GM12878 (cell line): Measurements from ENCODE around the gene NLRP9. TPM values are rescaled to one million over a fixed set of nuclear protein-coding genes. Genes with fewer than 3 reads are reported as not detected.

Experiments
- ATAC-seq: fragments of 200-7000 bp; cut with Tn5 transposase; 3 replicates; pipeline ENCODE4 v1.9.1; 2020; ENCODE audit warnings: mild to moderate bottlenecking, moderate library complexity
- BruUV-seq: library from RNA; stranded (reverse); fragments of 400-500 nt; replicated peaks from 2 replicates; lab custom pipeline; 2021; lab: Mats Ljungman, UMichigan
- CTCF ChIA-PET: fragments of 300-600 bp; sonication (Branson Sonifier 250); formaldehyde crosslinking; extraction: SDS; loops from one replicate; lab custom pipeline; 2021; ENCODE audit warnings: inconsistent platforms; lab: Yijun Ruan, JAX
- POLR2A ChIA-PET: fragments of 350-600 bp; formaldehyde crosslinking; extraction: SDS; loops from one replicate; lab custom pipeline; 2021; ENCODE audit warnings: inconsistent platforms; lab: Charles Lee
- RAD21 ChIA-PET: fragments of 300-600 bp; sonication (Branson Sonifier 250); formaldehyde crosslinking; loops from one replicate; lab custom pipeline; 2023; ENCODE audit warnings: antibody characterized with exemption; ENCODE audit not compliant: unreplicated experiment; lab: Charles Lee
- SMC1A ChIA-PET: fragments of 300-600 bp; sonication (Branson Sonifier 250); formaldehyde crosslinking; loops from one replicate; lab custom pipeline; 2023; ENCODE audit not compliant: unreplicated experiment, uncharacterized antibody; lab: Charles Lee
- DNase-seq: peaks from one replicate; pipeline ENCODE4 v3.0.0-alpha.2; 2011; ENCODE audit warnings: low read depth, low spot score
- FAIRE-seq: peaks from 3 replicates; lab custom pipeline; 2011; peaks lifted over from hg19 to GRCh38; lab: Jason Lieb, UNC
- H2AFZ ChIP-seq: 2 replicates; pipeline ENCODE4 v1.6.0; 2011; ENCODE audit warnings: low read depth, low read length, control low read depth; ENCODE audit not compliant: control insufficient read depth
- H3K27ac ChIP-seq: 2 replicates; pipeline ENCODE4 v1.5.1; 2011; ENCODE audit warnings: control low read depth; ENCODE audit not compliant: control insufficient read depth, insufficient read depth
- H3K27me3 ChIP-seq, 2 experiments: replicated peaks in 1 of 2; 2 replicates each; pipeline versions ENCODE4 v1.6.0 to v1.6.1; 2011; ENCODE audit warnings: low read length in 1 of 2; ENCODE audit not compliant: control insufficient read depth in 2 of 2, insufficient read depth in 2 of 2
- H3K36me3 ChIP-seq, 2 experiments: 2 replicates each; pipeline ENCODE4 v1.5.1; 2011; ENCODE audit warnings: low read length in 1 of 2; ENCODE audit not compliant: control insufficient read depth in 2 of 2, insufficient read depth in 2 of 2
- H3K4me1 ChIP-seq: 2 replicates; pipeline ENCODE4 v1.6.1; 2011; ENCODE audit warnings: mild to moderate bottlenecking, low read length, moderate library complexity, mixed read lengths; ENCODE audit not compliant: control insufficient read depth, insufficient read depth
- H3K4me2 ChIP-seq: 2 replicates; pipeline ENCODE4 v1.6.0; 2011; ENCODE audit warnings: control low read depth; ENCODE audit not compliant: control insufficient read depth, insufficient read depth
- H3K4me3 ChIP-seq: fragments of 200-600 bp; sonication (generic); 2 replicates; pipeline ENCODE4 v1.5.1; 2016
- H3K79me2 ChIP-seq: 2 replicates; pipeline ENCODE4 v1.6.0; 2011; ENCODE audit warnings: low read length; ENCODE audit not compliant: control insufficient read depth, insufficient read depth
- H3K9ac ChIP-seq: 2 replicates; pipeline ENCODE4 v1.8.0; 2011; ENCODE audit warnings: low read length, control low read depth, mixed read lengths; ENCODE audit not compliant: control insufficient read depth, insufficient read depth
- H3K9me3 ChIP-seq: replicated peaks from 3 replicates; pipeline ENCODE4 v1.5.1; 2011; ENCODE audit warnings: mild to moderate bottlenecking, low read length; ENCODE audit not compliant: control insufficient read depth, insufficient read depth
- H4K20me1 ChIP-seq: 2 replicates; pipeline ENCODE4 v1.6.0; 2011; ENCODE audit not compliant: control insufficient read depth, insufficient read depth
- EP300 ChIP-seq, 2 experiments: fragments of 150-350 bp in 1 of 2; IDR thresholded peaks; 2 replicates each; pipeline ENCODE4 v1.6.1; 2011 to 2012; ENCODE audit warnings: low read depth in 2 of 2, low read length in 2 of 2, borderline replicate concordance in 1 of 2, improper control_type of control experiment in 1 of 2, inconsistent platforms in 1 of 2; ENCODE audit not compliant: control insufficient read depth in 1 of 2
- EZH2 ChIP-seq: IDR thresholded peaks from 2 replicates; pipeline ENCODE4 v1.6.1; 2012; ENCODE audit warnings: low read depth, mild to moderate bottlenecking, control low read depth, inconsistent platforms, low read length, borderline replicate concordance; ENCODE audit not compliant: control insufficient read depth
- FOXM1 ChIP-seq: IDR thresholded peaks from 2 replicates; pipeline ENCODE4 v1.6.1; 2012; ENCODE audit warnings: low read depth, mild to moderate bottlenecking, inconsistent platforms, low read length, moderate library complexity
- GATAD2B ChIP-seq: fragments of 450-650 bp; conservative IDR thresholded peaks from 2 replicates; pipeline ENCODE4 v1.6.1; 2017; ENCODE audit warnings: low read depth, mild to moderate bottlenecking, moderate library complexity
- MEF2A ChIP-seq: IDR thresholded peaks from 2 replicates; pipeline ENCODE4 v1.6.1; 2011; ENCODE audit warnings: low read depth, mild to moderate bottlenecking, low read length, moderate library complexity; ENCODE audit not compliant: insufficient read depth
- NBN ChIP-seq: fragments of 450-650 bp; IDR thresholded peaks from 2 replicates; pipeline ENCODE4 v1.6.1; 2016
- NFYA ChIP-seq: IDR thresholded peaks from 2 replicates; pipeline ENCODE4 v1.6.1; 2011; ENCODE audit warnings: low read depth, mild to moderate bottlenecking, low read length, improper control_type of control experiment, borderline replicate concordance
- NRF1 ChIP-seq: conservative IDR thresholded peaks from 2 replicates; pipeline ENCODE4 v1.6.1; 2011; ENCODE audit warnings: mild to moderate bottlenecking, low read depth, low read length, improper control_type of control experiment
- POLR2A ChIP-seq: IDR thresholded peaks from 2 replicates; pipeline ENCODE4 v1.6.1; 2011; ENCODE audit warnings: low read depth, mild to moderate bottlenecking, low read length
- RFX5 ChIP-seq: IDR thresholded peaks from 2 replicates; pipeline ENCODE4 v1.6.1; 2011; ENCODE audit warnings: low read depth, low read length, improper control_type of control experiment
- SMC3 ChIP-seq: IDR thresholded peaks from 2 replicates; pipeline ENCODE4 v1.6.1; 2011; ENCODE audit warnings: low read length, improper control_type of control experiment, borderline replicate concordance
- TBL1XR1 ChIP-seq: IDR thresholded peaks from 2 replicates; pipeline ENCODE4 v1.6.1; 2012; ENCODE audit warnings: low read depth, low read length, improper control_type of control experiment
- WGBS: methylation state at CpG from one replicate; pipeline ENCODE4 v1.1.6; 2016; ENCODE audit warnings: low lambda C conversion rate; ENCODE audit not compliant: insufficient replicate concordance, insufficient coverage; ENCODE audit errors: missing lambda C conversion rate; 5-methylcytosine and 5-hydroxymethylcytosine counted together
- in situ Hi-C: fragments of 300-500 bp; cut with MboI; formaldehyde crosslinking; loops from 9 replicates; pipeline ENCODE4 v1.14.3; 2018; ENCODE audit warnings: mixed read lengths
- intact Hi-C: fragments of 100-400 bp; cut with micrococcal nuclease; formaldehyde crosslinking; loops from one replicate; pipeline ENCODE4 v1.14.2; 2022; ENCODE audit not compliant: unreplicated experiment
- polyA plus RNA-seq, 11 experiments: library from polyadenylated mRNA; depleted of rRNA in 4 of 11; unstranded in 6 of 11; stranded (reverse) in 5 of 11; fragments of >200 nt; fragmentation: Nextera tagmentation in 4 of 11; fragmentation: Illumina TruSeq in 1 of 11; extraction: Ambion mirVana in 4 of 11; extraction: Trizol in 1 of 11; gene quantifications; 1 replicate in 1 of 11; 2 replicates in 10 of 11; pipeline versions ENCODE4 v1.2.1 to v1.2.3, GENCODE V29; 2011 to 2016; ENCODE audit warnings: inconsistent platforms in 2 of 11, missing spikeins in 2 of 11, low read depth in 1 of 11
- total RNA-seq, 4 experiments: library from RNA; depleted of rRNA in 3 of 4; stranded (reverse); fragments of >200 nt in 3 of 4; fragmentation: Illumina TruSeq in 1 of 4; extraction: Trizol in 1 of 4; gene quantifications; 2 replicates each; pipeline versions ENCODE4 v1.2.1 to v1.2.3, GENCODE V29; 2013 to 2021

NLRP9 gene
- total and polyA plus RNA-seq, 10 of the 15 experiments (the other 5 are each of a cell fraction or from before 2014, with no cell fraction given) = not detected

DNA sequence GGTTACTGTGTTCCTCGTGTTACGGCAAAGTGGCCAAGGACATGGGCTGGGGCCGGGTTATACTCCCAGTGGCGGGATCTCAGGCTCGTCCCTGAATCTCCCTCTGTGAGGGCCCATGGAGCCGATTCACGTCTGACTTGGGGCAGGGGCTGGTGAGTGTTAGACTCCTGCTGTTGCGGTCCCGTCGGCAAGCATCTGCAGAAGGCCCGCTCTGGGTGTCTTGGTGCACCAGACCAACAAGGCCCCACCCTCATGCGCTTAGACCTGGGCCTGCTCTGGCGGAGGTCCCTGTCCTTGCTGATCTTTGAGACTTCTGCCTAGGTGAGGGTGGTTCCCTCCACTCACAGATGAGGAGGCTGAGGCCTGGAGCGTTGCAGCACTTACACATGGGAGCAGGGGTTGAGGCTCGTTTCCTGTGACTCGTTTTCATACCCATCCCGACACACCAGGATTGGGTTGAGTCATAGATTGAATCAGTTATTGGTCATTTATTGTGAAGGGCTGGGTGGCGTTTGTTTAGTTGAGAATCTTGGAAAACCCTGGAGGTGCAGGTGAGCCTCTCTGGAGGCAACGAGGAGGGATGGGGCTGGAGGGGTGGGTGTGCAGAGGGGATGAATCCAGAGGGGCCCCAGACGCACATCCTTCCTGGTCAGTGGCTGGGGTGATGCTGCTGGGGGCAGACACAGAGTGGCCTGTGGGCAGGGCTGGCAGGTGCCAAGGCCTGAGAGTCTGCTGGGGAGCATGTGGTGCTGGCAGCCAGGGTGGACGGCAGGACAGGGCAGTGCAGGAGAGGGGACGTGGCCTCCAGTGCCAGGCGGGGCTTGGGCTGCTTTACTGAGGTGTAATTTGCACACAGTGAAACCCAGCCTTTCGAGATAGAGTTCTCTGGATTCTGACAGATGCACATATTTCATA is 58.6 kb downstream of the NLRP9 start:
- BruUV-seq = no TSS peak
- POLR2A ChIA-PET = no interaction called here
- H3K36me3 ChIP-seq = peaks cover 18 to 19% of the 10 kb centered on the region in 2 experiments
- H3K4me1 ChIP-seq = peaks cover 29% of the 10 kb centered on the region
- in situ Hi-C loops (loop anchor here (5.0 kb wide), 1 partner anchor 128 kb away; no protein-coding TSS in a partner anchor), intact Hi-C loops (loop anchor here (2.0 to 5.0 kb wide), 3 partner anchors 25 to 653 kb away; partner anchors contain the start of genes U2AF2, ZNF580 and ZNF581)
- peaks cover 67% of the 10 kb centered on the region for H3K79me2 ChIP-seq
- SMC1A ChIA-PET = no interaction called here
- no peaks in the 10 kb centered on the region for H3K9me3 ChIP-seq
- no peak overlapping the region for H2AFZ ChIP-seq
- H3K27ac ChIP-seq = peak overlapping the region; percentile 94
- H4K20me1 ChIP-seq = peaks cover 7% of the 10 kb centered on the region
- CTCF ChIA-PET = no interaction called here
- FAIRE-seq = no peak
- no peak overlapping the region for H3K4me3 ChIP-seq
- H3K4me2 ChIP-seq = peak overlapping the region; percentile 100
- WGBS = 70% methylated on average over 24 of the region's 24 CpGs
- TF ChIP-seq POLR2A (peak; percentile 30; the same call in 1 of the 2 replicates), NRF1 (no peak)
- no peak for ATAC-seq
- DNase-seq = no peak
- RAD21 ChIA-PET = no interaction called here
- peak overlapping the region; percentile 20; the same call in 1 of the 2 replicates for H3K9ac ChIP-seq
- no peaks in the 10 kb centered on the region for H3K27me3 ChIP-seq

DNA sequence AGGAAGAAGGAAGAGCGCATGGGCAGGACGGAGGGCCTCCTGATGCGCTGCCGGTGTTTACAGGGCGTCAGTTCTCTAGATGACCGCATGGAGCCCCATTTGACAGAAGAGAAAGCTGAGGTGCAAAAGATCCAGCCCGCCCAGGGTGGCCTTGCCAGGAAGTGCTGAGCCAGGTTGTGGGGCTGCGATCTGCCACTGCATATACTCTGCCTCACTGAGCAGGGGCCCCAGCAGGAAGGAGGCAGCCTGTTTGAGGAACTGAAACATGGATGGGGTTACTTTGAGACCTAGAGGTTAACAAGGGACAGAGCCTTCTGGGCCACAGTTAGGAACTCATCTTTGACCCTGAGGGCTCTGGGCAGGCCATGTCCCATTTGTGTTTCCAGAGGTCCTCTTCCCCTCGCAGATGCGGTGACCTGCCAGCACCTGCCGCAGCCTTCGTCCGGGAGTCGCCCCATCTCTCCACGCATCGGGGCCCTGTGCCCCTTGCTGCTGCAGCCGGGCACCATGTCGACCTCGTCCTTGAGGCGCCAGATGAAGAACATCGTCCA is 60.0 kb downstream of the NLRP9 start:
- peaks cover 4% of the 10 kb centered on the region; the same call in 1 of the 2 replicates for H4K20me1 ChIP-seq
- no peaks in the 10 kb centered on the region for H3K9me3 ChIP-seq
- peaks cover 29% of the 10 kb centered on the region for H3K4me1 ChIP-seq
- BruUV-seq = no TSS peak
- in situ Hi-C loops = loop anchor here (5.0 kb wide), 1 partner anchor 129 kb away; no protein-coding TSS in a partner anchor
- WGBS = under 1% methylated on average over 21 of the region's 21 CpGs
- DNase-seq (peak; percentile 88), ATAC-seq (peak; percentile 92), FAIRE-seq (peak; percentile 83)
- H3K36me3 ChIP-seq = peaks cover 14 to 20% of the 10 kb centered on the region in 2 experiments
- H3K4me2 ChIP-seq = peak overlapping the region; percentile 100
- H3K79me2 ChIP-seq = peaks cover 65% of the 10 kb centered on the region
- peak overlapping the region; percentile 97 for H3K9ac ChIP-seq
- intact Hi-C loops = loop anchor here (1.0 to 5.0 kb wide), 4 partner anchors 23 to 654 kb away; partner anchors contain the start of genes U2AF2, ZNF580 and ZNF581
- ChIA-PET SMC1A (interaction anchor here (3.0 kb wide), 1 partner anchor 21 kb away, joined by 11 read pairs; no protein-coding TSS in a partner anchor), POLR2A (interaction anchor here (0.5 to 1.8 kb wide), 3 partner anchors 21 to 39 kb away, joined by 3 to 7 read pairs (median 3); no protein-coding TSS in a partner anchor), RAD21 (interaction anchor here (0.7 to 1.0 kb wide), 2 partner anchors 24 to 46 kb away, joined by 3 to 4 read pairs; partner anchors contain the start of gene U2AF2), CTCF (interaction anchor here (1.4 to 3.3 kb wide), 2 partner anchors 24 to 45 kb away, joined by 5 to 14 read pairs; partner anchors contain the start of gene U2AF2)
- peak overlapping the region; percentile 94 for H3K27ac ChIP-seq
- peak overlapping the region; percentile 50; the same call in 1 of the 2 replicates for H2AFZ ChIP-seq
- H3K27me3 ChIP-seq = no peaks in the 10 kb centered on the region
- H3K4me3 ChIP-seq = peak overlapping the region; percentile 92
- TF ChIP-seq NBN (peak; percentile 70; the same call in 1 of the 2 replicates), GATAD2B (peak; percentile 77), TBL1XR1 (peak; percentile 91), FOXM1 (peak; percentile 73; the same call in 1 of the 2 replicates), EZH2 (no peak), MEF2A (peak; percentile 75; the same call in 1 of the 2 replicates), EP300 (IDR thresholded peaks at IDR 0.05; ENCODE audit: borderline replicate concordance in 1 of 2, control insufficient read depth in 1 of 2, low read depth in 2 of 2, low read length in 2 of 2) (peak; percentile 60 to 64; a peak in 2 of 4 replicates), NFYA (no peak), RFX5 (0 out of 2 replicates have a peak, but pooled peaks have one; percentile 45), SMC3 (peak; percentile 25; the same call in 1 of the 2 replicates)
